ENCODE data around the gene C12orf43. TPM values are rescaled to one million over a fixed set of nuclear protein-coding genes. Genes with fewer than 3 reads are reported as not detected.

Gene C12orf43
- total RNA-seq, 6 donors from 2014 or later = 12.2 to 19.6 (median 16.0) TPM

DNA sequence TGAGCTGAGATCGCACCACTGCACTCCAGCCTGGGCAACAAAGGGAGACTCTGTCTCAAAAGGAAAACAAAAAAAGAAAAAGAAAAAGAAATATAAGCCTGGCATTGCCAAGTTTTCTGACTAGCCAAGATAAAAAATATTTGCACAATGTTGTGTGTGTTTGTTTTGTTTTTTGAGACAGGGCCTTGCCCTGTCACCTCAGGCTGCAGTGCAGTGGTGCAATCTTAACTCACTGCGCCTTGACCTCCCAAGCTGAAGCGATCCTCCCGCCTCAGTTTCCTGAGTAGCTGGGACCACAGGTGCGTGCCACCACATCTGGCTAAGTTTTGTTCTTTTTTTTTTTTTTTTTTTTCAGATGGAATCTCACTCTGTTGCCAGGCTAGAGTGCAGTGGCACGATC is 5.5 kb upstream of the C12orf43 start:
- H3K36me3 ChIP-seq = no peaks in the 10 kb centered on the region
- H3K27ac ChIP-seq = no peak overlapping the region
- H3K27me3 ChIP-seq = no peaks in the 10 kb centered on the region
- TF ChIP-seq EP300 (IDR thresholded peaks at IDR 0.05) (no peak), POLR2A (IDR thresholded peaks at IDR 0.05) (no peak), POLR2AphosphoS5 (IDR thresholded peaks at IDR 0.05) (no peak)
- TF ChIP-seq, protein P1, sequence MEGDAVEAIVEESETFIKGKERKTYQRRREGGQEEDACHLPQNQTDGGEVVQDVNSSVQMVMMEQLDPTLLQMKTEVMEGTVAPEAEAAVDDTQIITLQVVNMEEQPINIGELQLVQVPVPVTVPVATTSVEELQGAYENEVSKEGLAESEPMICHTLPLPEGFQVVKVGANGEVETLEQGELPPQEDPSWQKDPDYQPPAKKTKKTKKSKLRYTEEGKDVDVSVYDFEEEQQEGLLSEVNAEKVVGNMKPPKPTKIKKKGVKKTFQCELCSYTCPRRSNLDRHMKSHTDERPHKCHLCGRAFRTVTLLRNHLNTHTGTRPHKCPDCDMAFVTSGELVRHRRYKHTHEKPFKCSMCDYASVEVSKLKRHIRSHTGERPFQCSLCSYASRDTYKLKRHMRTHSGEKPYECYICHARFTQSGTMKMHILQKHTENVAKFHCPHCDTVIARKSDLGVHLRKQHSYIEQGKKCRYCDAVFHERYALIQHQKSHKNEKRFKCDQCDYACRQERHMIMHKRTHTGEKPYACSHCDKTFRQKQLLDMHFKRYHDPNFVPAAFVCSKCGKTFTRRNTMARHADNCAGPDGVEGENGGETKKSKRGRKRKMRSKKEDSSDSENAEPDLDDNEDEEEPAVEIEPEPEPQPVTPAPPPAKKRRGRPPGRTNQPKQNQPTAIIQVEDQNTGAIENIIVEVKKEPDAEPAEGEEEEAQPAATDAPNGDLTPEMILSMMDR (IDR thresholded peaks at IDR 0.05) = no peak
- H3K4me3 ChIP-seq = no peak overlapping the region
- no peak for ATAC-seq (ENCODE audit: low FRiP score in 2 of 2)
- no peaks in the 10 kb centered on the region for H3K9me3 ChIP-seq
- no peak for DNase-seq
- 76 to 84% methylated on average over 6 of the region's 6 CpGs for WGBS, 2 donors
- H3K4me1 ChIP-seq = no peaks in the 10 kb centered on the region

DNA sequence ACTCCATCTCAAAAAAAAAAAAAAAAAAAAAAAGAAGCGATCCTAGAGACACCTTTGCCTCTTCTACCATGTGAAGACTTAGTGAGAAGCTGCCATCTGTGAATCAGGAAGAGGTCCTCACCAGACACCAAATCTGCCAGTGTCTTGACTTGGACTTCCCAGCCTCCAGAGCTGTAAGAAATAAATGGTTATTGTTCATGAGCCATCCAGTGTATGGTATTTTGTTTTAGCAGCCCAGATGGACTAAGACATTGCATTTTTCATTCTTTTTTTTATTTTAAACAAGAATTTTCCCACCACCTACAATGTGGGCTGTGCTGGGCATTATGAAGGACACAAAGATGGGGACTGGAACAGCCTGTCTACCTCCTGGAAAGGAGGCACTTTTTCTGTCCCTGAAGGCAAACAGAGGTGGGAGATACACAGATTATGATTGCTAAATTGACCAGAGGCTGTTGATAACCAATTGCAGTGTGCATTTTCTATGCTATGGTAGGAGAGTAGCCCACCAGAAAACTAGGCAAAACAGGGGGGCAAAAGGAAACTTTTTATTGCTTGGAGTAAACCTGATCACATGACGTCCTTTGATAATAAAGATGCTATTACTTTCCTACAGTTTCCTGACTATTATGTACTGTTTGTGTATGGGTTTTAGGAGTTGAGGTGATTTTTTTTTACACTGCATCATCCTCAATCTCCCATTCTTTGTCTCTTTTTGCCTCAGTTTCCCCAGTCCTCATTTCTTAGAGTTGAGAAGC is 2.8 kb upstream of the C12orf43 start:
- H3K27me3 ChIP-seq = no peaks in the 10 kb centered on the region
- H3K27ac ChIP-seq = no peak overlapping the region
- no peak for ATAC-seq (ENCODE audit: low FRiP score in 2 of 2)
- H3K9me3 ChIP-seq = no peaks in the 10 kb centered on the region
- TF ChIP-seq POLR2A (IDR thresholded peaks at IDR 0.05) (no peak), POLR2AphosphoS5 (IDR thresholded peaks at IDR 0.05) (no peak), EP300 (IDR thresholded peaks at IDR 0.05) (no peak)
- TF ChIP-seq, protein P1 (IDR thresholded peaks at IDR 0.05) = no peak
- no peaks in the 10 kb centered on the region for H3K36me3 ChIP-seq
- 89 to 98% methylated on average over 2 of the region's 2 CpGs for WGBS, 2 donors
- H3K4me3 ChIP-seq = no peak overlapping the region
- no peak for DNase-seq
- peaks cover 7 to 9% (median 8%) of the 10 kb centered on the region in 4 donors for H3K4me1 ChIP-seq

DNA sequence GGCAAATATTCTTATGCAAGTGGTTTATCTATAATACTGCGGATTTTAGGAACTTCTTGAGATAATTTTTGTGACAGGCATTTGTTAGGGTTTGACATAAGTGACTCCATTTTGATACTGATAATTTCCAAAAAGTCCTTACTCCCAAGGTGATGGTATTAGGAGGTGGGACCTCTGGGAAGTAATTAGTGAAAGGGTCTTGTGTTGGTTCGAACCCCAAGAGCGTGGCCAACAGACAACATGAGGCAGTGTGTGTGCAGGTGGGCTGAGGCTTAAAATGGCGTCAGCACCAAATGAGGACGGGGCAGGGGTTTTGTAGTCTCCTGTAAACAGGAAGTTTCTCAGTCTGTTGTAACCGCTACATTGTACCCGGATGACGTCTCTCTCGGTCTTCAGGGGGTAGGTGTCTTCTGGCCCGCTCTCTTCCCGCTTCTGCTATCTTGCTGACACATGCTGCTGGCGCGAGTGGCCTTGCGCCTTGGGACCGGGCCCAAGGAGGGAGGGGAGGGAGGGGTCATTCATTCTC is 1.7 kb upstream of the C12orf43 start:
- TF ChIP-seq POLR2A (IDR thresholded peaks at IDR 0.05) = no peak
- TF ChIP-seq EP300 (IDR thresholded peaks at IDR 0.05) = no peak
- TF ChIP-seq, protein P1 (IDR thresholded peaks at IDR 0.05) = no peak
- TF ChIP-seq POLR2AphosphoS5 (IDR thresholded peaks at IDR 0.05) = no peak
- DNase-seq (peak; percentile 29 to 55), ATAC-seq (ENCODE audit: low FRiP score in 2 of 2) (no peak)
- Histone ChIP-seq H3K27ac (no peak overlapping the region), H3K4me1 (peaks cover 7 to 9% (median 8%) of the 10 kb centered on the region in 4 donors), H3K36me3 (peaks cover 0 to 3% (median under 1%) of the 10 kb centered on the region in 4 donors), H3K4me3 (no peak overlapping the region), H3K9me3 (no peaks in the 10 kb centered on the region), H3K27me3 (no peaks in the 10 kb centered on the region)
- WGBS, 2 donors = 81 to 85% methylated on average over 15 of the region's 15 CpGs

DNA sequence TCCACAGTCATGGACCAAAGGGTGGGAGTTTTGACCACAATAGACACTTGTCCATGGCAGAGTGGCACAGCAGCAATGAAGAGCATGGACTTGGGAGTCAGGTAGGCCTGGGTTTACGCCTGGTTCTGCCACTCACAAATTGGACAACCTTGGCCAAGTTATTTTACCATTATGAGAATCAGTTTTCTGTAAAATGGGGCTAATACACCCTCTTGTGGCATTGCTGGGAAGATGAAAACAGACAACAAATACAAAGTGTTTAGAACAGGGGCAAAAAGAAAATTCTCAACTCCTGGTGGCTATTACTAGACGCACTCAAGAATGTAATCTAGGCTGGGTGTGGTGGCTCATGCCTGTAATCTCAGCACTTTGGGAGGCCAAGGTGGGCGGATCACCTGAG is 2.6 kb downstream of the C12orf43 start:
- H3K27me3 ChIP-seq = no peaks in the 10 kb centered on the region
- no peak for DNase-seq
- 83 to 92% methylated on average over 3 of the region's 3 CpGs for WGBS, 2 donors
- no peak for ATAC-seq (ENCODE audit: low FRiP score in 2 of 2)
- no peak overlapping the region for H3K27ac ChIP-seq
- peaks cover 11 to 41% (median 33%) of the 10 kb centered on the region in 4 donors for H3K36me3 ChIP-seq
- peaks cover 7 to 9% (median 8%) of the 10 kb centered on the region in 4 donors for H3K4me1 ChIP-seq
- no peak overlapping the region for H3K4me3 ChIP-seq
- TF ChIP-seq POLR2AphosphoS5 (IDR thresholded peaks at IDR 0.05) = no peak
- TF ChIP-seq POLR2A (IDR thresholded peaks at IDR 0.05) = no peak
- TF ChIP-seq, protein P1 (IDR thresholded peaks at IDR 0.05) = no peak
- no peak for TF ChIP-seq EP300 (IDR thresholded peaks at IDR 0.05)
- H3K9me3 ChIP-seq = no peaks in the 10 kb centered on the region

All from upper lobe of left lung (tissue), 6 donors.